Measurements from ENCODE around the gene MFAP3. TPM values are rescaled to one million over a fixed set of nuclear protein-coding genes. Genes with fewer than 3 reads are reported as not detected.
"Not testable (repeated sequence)": the region's sequence is repeated elsewhere in the genome, so short reads cannot be mapped to it uniquely, and the experiment has no call there.

The MFAP3 gene
- 12.5 and 17.1 TPM in 2 replicates for total RNA-seq (2014; rRNA removed; shearing (Covaris generic))

- peak; percentile 88 for DNase-seq (ENCODE audit: low spot score)
These were observed at the start of gene MFAP3, which contains the start of gene FAM114A2 for GRCh38 chr5:154038707-154039457. Gene MFAP3 (plus strand): TSS chr5:154038967. CDS start chr5:154049723, 10,756 bp downstream. Gene FAM114A2 (minus strand): TSS chr5:154038910. CDS start chr5:154034953, 3,957 bp downstream.

GRCh38 chr5:153991168-153991567 lies 47.6 kb upstream of the MFAP3 start:
- no peak for DNase-seq (ENCODE audit: low spot score)

- DNase-seq (ENCODE audit: low spot score), result no peak
These were observed 40.8 kb upstream of the MFAP3 start for GRCh38 chr5:153998010-153998409.

GRCh38 chr5:153998768-153999167 lies 40.0 kb upstream of the MFAP3 start:
- no peak for DNase-seq (ENCODE audit: low spot score)

GRCh38 chr5:153999995-154000394 lies 38.8 kb upstream of the MFAP3 start:
- no peak for DNase-seq (ENCODE audit: low spot score)

GRCh38 chr5:154000703-154001102 lies 38.1 kb upstream of the MFAP3 start:
- no peak for DNase-seq (ENCODE audit: low spot score)

- no peak for DNase-seq (ENCODE audit: low spot score)
These were observed 36.7 kb upstream of the MFAP3 start for GRCh38 chr5:154002093-154002492.

- DNase-seq (ENCODE audit: low spot score), result no peak
These were observed 36.2 kb upstream of the MFAP3 start for GRCh38 chr5:154002511-154003020.

- DNase-seq (ENCODE audit: low spot score), result no peak
These were observed 33.1 kb upstream of the MFAP3 start for GRCh38 chr5:154005648-154006047.

- DNase-seq (ENCODE audit: low spot score), result no peak
These were observed 28.1 kb upstream of the MFAP3 start for GRCh38 chr5:154010660-154011059.

GRCh38 chr5:154015071-154015693 lies 23.6 kb upstream of the MFAP3 start:
- no peak for DNase-seq (ENCODE audit: low spot score)

- not testable (repeated sequence) for DNase-seq (ENCODE audit: low spot score)
These were observed 19.8 kb upstream of the MFAP3 start for GRCh38 chr5:154018919-154019318.

GRCh38 chr5:154025951-154026350 lies 12.8 kb upstream of the MFAP3 start:
- DNase-seq (ENCODE audit: low spot score), result no peak

- DNase-seq (ENCODE audit: low spot score), result no peak
These were observed 6.8 kb upstream of the MFAP3 start for GRCh38 chr5:154031937-154032489.

GRCh38 chr5:154034944-154035343 lies 3.8 kb upstream of the MFAP3 start:
- DNase-seq (ENCODE audit: low spot score), result no peak

GRCh38 chr5:154038261-154038706 lies 483 bp upstream of the MFAP3 start:
- peak; percentile 68 for DNase-seq (ENCODE audit: low spot score)

- DNase-seq (ENCODE audit: low spot score), result no peak
These were observed 677 bp downstream of the MFAP3 start for GRCh38 chr5:154039458-154039829.

GRCh38 chr5:154042766-154043165 lies 4.0 kb downstream of the MFAP3 start:
- no peak for DNase-seq (ENCODE audit: low spot score)

GRCh38 chr5:154044099-154044498 lies 5.3 kb downstream of the MFAP3 start:
- DNase-seq (ENCODE audit: low spot score), result no peak

- no peak for DNase-seq (ENCODE audit: low spot score)
These were observed 5.8 kb downstream of the MFAP3 start for GRCh38 chr5:154044581-154044980.

GRCh38 chr5:154046486-154046885 lies 7.7 kb downstream of the MFAP3 start:
- DNase-seq (ENCODE audit: low spot score), result no peak

GRCh38 chr5:154047324-154047723 lies 8.6 kb downstream of the MFAP3 start:
- no peak for DNase-seq (ENCODE audit: low spot score)

All from HT-29 (cell line).